Transverse colon (tissue), 4 donors: ENCODE measurements around the gene LRIT3. TPM values are rescaled to one million over a fixed set of nuclear protein-coding genes. Genes with fewer than 3 reads are reported as not detected.

Source experiments
- DNase-seq: peaks from one replicate; pipeline ENCODE4 v3.0.0-alpha.2; 2019
- H3K27ac ChIP-seq, 4 donors: fragments of 200-600 bp; sonication (generic); 2 replicates each; pipeline ENCODE4 v1.5.1; 2016 to 2018; ENCODE audit warnings: inconsistent platforms in 4 of 4
- H3K27me3 ChIP-seq: fragments of 200-600 bp; sonication (generic); 2 replicates; pipeline ENCODE4 v1.5.1; 2017; ENCODE audit warnings: inconsistent platforms
- H3K36me3 ChIP-seq, 4 donors: fragments of 200-600 bp; sonication (generic); 2 replicates each; pipeline ENCODE4 v1.5.1; 2017 to 2019; ENCODE audit warnings: inconsistent platforms in 4 of 4
- H3K4me1 ChIP-seq, 4 donors: fragments of 200-600 bp; sonication (generic); 2 replicates each; pipeline ENCODE4 v1.5.1; 2017 to 2020; ENCODE audit warnings: inconsistent platforms in 4 of 4
- H3K4me3 ChIP-seq, 4 donors: fragments of 200-600 bp; sonication (generic); 1 replicate in 1 of 4; 2 replicates in 3 of 4; pipeline versions ENCODE4 v1.5.1 to v1.6.1; 2017 to 2019; ENCODE audit warnings: inconsistent platforms in 4 of 4
- H3K9me3 ChIP-seq, 2 donors: fragments of 200-600 bp; sonication (generic); 2 replicates each; pipeline ENCODE4 v1.5.1; 2017 to 2019; ENCODE audit warnings: inconsistent platforms in 2 of 2
- CTCF ChIP-seq, 5 experiments: fragments of 200-600 bp in 3 of 5; fragments of 450-650 bp in 2 of 5; sonication (generic) in 3 of 5; IDR thresholded peaks; 1 replicate in 2 of 5; 2 replicates in 3 of 5; pipeline ENCODE4 v1.5.1; 2016 to 2017; ENCODE audit warnings: antibody characterized with exemption in 5 of 5, inconsistent platforms in 3 of 5, mild to moderate bottlenecking in 2 of 5, moderate library complexity in 1 of 5
- EP300 ChIP-seq: sonication (generic); formaldehyde crosslinking; IDR thresholded peaks from one replicate; pipeline ENCODE4 v1.6.1; 2017; ENCODE audit warnings: antibody characterized with exemption, low read depth
- POLR2A ChIP-seq: fragments of 450-650 bp; IDR thresholded peaks from one replicate; pipeline ENCODE4 v1.6.1; 2016; ENCODE audit warnings: antibody characterized with exemption, mild to moderate bottlenecking, moderate library complexity
- POLR2AphosphoS5 ChIP-seq, 3 donors: sonication (generic); formaldehyde crosslinking; IDR thresholded peaks; one replicate each; pipeline ENCODE4 v1.6.1; 2016; ENCODE audit warnings: antibody characterized with exemption in 3 of 3
- WGBS, 2 donors: methylation state at CpG; one replicate each; pipeline ENCODE4 v1.1.5; 2018; ENCODE audit warnings: low coverage in 1 of 2; 5-methylcytosine and 5-hydroxymethylcytosine counted together
- in situ Hi-C, 4 donors: fragments of 200-750 bp; cut with MboI; loops; one replicate each; pipeline versions ENCODE4 v1.15.0 to v1.15.1; 2017; ENCODE audit warnings: low sequenced_read_pairs in 3 of 4, low pct_ligation_motif_present in 1 of 4, low pct_unique_long_range_greater_than_20kb in 1 of 4
- intact Hi-C: fragments of 100-400 bp; cut with DNase I; formaldehyde crosslinking; loops from one replicate; pipeline ENCODE4 v1.15.1; 2023; ENCODE audit warnings: low total_unique reads
- total RNA-seq, 4 donors: library from RNA; depleted of rRNA; stranded (reverse); fragments of >200 nt; gene quantifications; one replicate each; pipeline ENCODE4 v1.1.0, GENCODE V29; 2016

Gene LRIT3
- total RNA-seq, 4 donors from 2014 or later = 0.14 to 0.16 TPM; not detected in 2

DNA sequence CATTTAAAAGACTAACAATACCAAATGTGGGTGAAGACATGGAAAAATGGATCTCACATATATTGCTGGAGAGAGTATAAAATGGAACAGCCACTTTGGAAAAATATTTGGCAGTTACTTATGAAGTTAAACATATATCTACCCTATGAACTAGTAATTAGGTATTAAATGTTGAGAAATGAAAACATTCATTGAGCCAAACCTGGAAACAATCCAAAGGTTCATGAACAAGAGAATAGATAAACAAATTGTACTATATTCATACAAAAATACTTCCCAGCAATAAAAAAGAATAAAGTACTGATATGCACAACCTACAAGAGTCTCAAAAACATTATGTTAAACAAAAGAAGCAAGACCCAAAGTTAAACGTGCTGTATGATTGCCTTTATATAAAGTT is 60.8 kb downstream of the LRIT3 start:
- Histone ChIP-seq H3K9me3 (no peaks in the 10 kb centered on the region), H3K4me3 (no peak overlapping the region), H3K27ac (no peak overlapping the region), H3K27me3 (no peaks in the 10 kb centered on the region), H3K36me3 (no peaks in the 10 kb centered on the region), H3K4me1 (peaks cover 0 to 3% (median 0%) of the 10 kb centered on the region in 4 donors)
- TF ChIP-seq POLR2AphosphoS5 (IDR thresholded peaks at IDR 0.05) (no peak), CTCF (IDR thresholded peaks at IDR 0.05) (no peak), EP300 (no peak), POLR2A (no peak)
- in situ Hi-C loops = no loop called here
- WGBS, 2 donors = 38 to 44% methylated on average over 1 of the region's 1 CpG
- no peak for DNase-seq
- intact Hi-C loops = no loop called here

- no peak for DNase-seq
- intact Hi-C loops (no loop called here), in situ Hi-C loops (no loop called here)
- Histone ChIP-seq H3K27me3 (no peaks in the 10 kb centered on the region), H3K4me1 (peaks cover 0 to 3% (median 0%) of the 10 kb centered on the region in 4 donors), H3K36me3 (no peaks in the 10 kb centered on the region), H3K4me3 (no peak overlapping the region), H3K27ac (no peak overlapping the region), H3K9me3 (no peaks in the 10 kb centered on the region)
- WGBS, 2 donors = 82 to 100% methylated on average over 1 to 2 of the region's 2 CpGs
- TF ChIP-seq POLR2AphosphoS5 (IDR thresholded peaks at IDR 0.05) (no peak), POLR2A (no peak), EP300 (no peak), CTCF (IDR thresholded peaks at IDR 0.05) (no peak)
Measured at GRCh38 chr4:109910256-109910655, 62.3 kb downstream of the LRIT3 start.

DNA sequence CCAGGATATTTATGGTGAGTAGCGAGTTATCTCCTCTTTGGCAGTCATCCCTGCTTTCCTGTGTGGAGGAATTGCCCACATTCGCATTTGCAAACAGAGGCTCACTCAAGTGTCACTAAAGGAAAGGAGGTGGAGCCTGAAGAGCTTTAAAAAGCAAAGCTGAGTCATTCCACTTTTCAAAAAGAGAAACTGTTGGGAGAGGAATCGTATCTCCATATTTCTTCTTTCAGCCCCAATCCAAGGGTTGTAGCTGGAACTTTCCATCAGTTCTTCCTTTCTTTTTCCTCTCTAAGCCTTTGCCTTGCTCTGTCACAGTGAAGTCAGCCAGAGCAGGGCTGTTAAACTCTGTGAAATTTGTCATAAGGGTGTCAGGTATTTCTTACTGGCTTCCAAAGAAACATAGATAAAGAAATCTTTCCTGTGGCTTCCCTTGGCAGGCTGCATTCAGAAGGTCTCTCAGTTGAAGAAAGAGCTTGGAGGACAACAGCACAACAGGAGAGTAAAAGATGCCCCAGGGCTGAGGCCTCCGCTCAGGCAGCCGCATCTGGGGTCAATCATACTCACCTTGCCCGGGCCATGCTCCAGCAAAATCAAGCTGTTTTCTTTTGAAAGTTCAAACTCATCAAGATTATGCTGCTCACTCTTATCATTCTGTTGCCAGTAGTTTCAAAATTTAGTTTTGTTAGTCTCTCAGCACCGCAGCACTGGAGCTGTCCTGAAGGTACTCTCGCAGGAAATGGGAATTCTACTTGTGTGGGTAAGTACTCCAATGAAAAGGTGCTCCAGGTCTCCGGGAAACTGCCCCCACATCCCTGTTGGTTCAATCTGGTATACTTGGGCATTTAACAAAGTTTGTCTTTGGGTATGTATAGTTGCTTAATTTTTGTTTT is 65.0 kb downstream of the LRIT3 start, which contains the start of gene EGF:
Gene EGF, plus strand, starts transcription at position 178 of the 890 bp plus-strand sequence. Its CDS starts 453 bp downstream, at position 631.
- Histone ChIP-seq H3K36me3 (no peaks in the 10 kb centered on the region), H3K27ac (peak within 1 kb of the TSS in 3 of 4 donors; percentile 37 to 47 (median 43)), H3K9me3 (no peaks in the 10 kb centered on the region), H3K27me3 (no peaks in the 10 kb centered on the region), H3K4me3 (peak within 1 kb of the TSS in 1 of 4 donors; percentile 1), H3K4me1 (peaks cover 0 to 5% (median 2%) of the 10 kb centered on the region in 4 donors)
- in situ Hi-C loops (no loop called here), intact Hi-C loops (no loop called here)
- DNase-seq = no peak
- WGBS, 2 donors = 59 to 92% methylated on average over 2 to 9 of the region's 9 CpGs
- TF ChIP-seq EP300 (no peak), POLR2AphosphoS5 (IDR thresholded peaks at IDR 0.05) (no peak), CTCF (IDR thresholded peaks at IDR 0.05) (no peak), POLR2A (no peak)

DNA sequence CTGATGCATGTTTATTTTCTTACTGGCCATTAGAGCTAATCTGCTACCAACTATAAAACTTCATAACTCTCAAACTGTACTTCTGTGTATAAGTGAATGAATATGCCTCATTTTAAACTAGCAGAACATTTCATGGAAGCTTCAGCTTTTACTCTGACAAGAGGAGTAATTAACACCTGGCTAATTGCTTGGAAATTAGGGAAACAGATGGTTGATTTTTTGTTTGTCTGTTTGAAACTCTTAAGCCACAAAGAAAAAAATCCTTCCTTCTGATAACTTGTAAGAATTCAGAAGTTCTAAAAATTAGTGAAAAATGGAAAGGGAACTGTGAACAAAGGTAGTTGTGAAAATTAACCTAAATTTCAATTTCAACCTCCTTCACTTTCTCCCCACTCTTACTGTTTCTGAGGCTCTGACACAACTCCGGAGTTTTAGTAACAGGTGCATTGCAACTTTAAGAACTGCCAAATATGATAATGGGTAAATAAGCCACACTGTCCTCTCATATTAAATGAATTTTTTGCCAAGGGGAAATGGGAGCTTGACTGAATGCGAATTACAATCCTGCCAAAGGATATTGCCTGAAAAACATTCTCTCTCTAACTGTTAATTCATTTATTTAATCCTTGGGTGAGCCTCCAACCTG is 65.8 kb downstream of the LRIT3 start:
- TF ChIP-seq CTCF (IDR thresholded peaks at IDR 0.05) (no peak), POLR2AphosphoS5 (IDR thresholded peaks at IDR 0.05) (no peak), POLR2A (no peak), EP300 (no peak)
- no peak for DNase-seq
- H3K4me3 ChIP-seq = peak overlapping the region in 1 of 4 donors; percentile 1
- H3K4me1 ChIP-seq = peaks cover 0 to 5% (median 2%) of the 10 kb centered on the region in 4 donors
- 63 to 73% methylated on average over 2 of the region's 2 CpGs for WGBS, 2 donors
- H3K27me3 ChIP-seq = no peaks in the 10 kb centered on the region
- H3K27ac ChIP-seq = peak overlapping the region in 1 of 4 donors; percentile 23
- H3K36me3 ChIP-seq = no peaks in the 10 kb centered on the region
- H3K9me3 ChIP-seq = no peaks in the 10 kb centered on the region
- in situ Hi-C loops (no loop called here), intact Hi-C loops (no loop called here)
